22Rv1 (cell line): ENCODE measurements around the gene TAF1A.

Experiments used
- CTCF ChIP-seq: fragments of 450-650 bp; IDR thresholded peaks from 2 replicates; pipeline ENCODE4 v1.5.1; 2017; ENCODE audit warnings: mild to moderate bottlenecking
- ZFX ChIP-seq: fragments of 450-650 bp; IDR thresholded peaks from 2 replicates; pipeline ENCODE4 v1.6.1; 2017; ENCODE audit warnings: antibody characterized with exemption, borderline replicate concordance

- TF ChIP-seq CTCF (no peak), ZFX (no peak)
These were observed 29.3 kb upstream of the TAF1A start for GRCh38 chr1:222618880-222619596.
